ENCODE results near the gene NR2E3. TPM values are rescaled to one million over a fixed set of nuclear protein-coding genes. Genes with fewer than 3 reads are reported as not detected.
A peak's percentile ranks its signal among the peaks of the same experiment; 100 is the strongest.

NR2E3 gene
- total RNA-seq, 1 donor from 2014 or later: 0.20 TPM

DNA sequence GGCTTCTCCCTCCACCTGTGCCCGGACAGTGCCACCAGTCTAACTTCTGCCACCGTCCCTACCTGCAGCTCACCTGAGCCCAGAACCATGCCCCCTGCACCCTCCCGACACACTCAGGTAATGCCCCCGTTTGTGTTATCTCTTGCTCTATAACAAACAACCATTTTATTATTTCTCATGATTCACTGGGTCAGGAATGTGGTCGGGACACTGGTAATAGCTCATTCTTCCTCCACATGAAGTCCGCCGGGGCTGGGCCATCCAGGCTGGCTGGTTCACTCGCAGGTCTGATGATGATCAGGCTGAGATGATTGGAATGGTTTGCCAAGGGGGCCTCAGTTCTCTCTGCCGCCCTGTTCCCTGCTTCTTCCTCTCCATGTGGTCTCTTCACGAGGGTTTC is 20.3 kb upstream of the NR2E3 start:
- DNase-seq (ENCODE audit: low read depth in 2 of 2): peak; percentile 64 to 74

DNA sequence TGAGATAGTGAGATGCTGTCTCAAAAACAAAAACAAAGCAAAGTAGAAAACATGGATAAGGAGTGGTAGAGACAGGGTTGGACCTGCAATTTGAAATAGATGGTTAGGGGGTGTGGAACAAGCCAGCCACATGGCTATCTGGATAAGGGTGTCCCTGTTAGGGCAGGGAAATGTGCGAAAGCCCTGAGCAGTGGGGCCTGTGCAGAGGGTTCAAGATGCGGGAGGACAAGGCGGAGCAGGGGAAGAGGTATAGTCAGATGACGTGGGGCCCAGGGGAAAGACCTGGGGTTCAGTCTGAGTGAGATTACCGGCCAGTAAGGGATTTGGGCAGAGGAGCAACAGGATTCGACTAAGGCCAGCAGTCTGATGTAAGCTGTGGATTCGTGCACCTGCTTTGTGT is 18.4 kb upstream of the NR2E3 start:
- no peak for DNase-seq (ENCODE audit: low read depth in 2 of 2)

GRCh38 chr15:71792521-71792920 is 17.8 kb upstream of the NR2E3 start:
- peak; percentile 63 to 79 for DNase-seq (ENCODE audit: low read depth in 2 of 2)

- DNase-seq (ENCODE audit: low read depth in 2 of 2): no peak
Measured at GRCh38 chr15:71798641-71799040, 11.7 kb upstream of the NR2E3 start.

- DNase-seq (ENCODE audit: low read depth in 2 of 2): no peak
Measured at GRCh38 chr15:71800190-71800589, 10.2 kb upstream of the NR2E3 start.

- DNase-seq (ENCODE audit: low read depth in 2 of 2): peak; percentile 77 to 81
Measured at GRCh38 chr15:71800835-71801745, 9.3 kb upstream of the NR2E3 start.

DNA sequence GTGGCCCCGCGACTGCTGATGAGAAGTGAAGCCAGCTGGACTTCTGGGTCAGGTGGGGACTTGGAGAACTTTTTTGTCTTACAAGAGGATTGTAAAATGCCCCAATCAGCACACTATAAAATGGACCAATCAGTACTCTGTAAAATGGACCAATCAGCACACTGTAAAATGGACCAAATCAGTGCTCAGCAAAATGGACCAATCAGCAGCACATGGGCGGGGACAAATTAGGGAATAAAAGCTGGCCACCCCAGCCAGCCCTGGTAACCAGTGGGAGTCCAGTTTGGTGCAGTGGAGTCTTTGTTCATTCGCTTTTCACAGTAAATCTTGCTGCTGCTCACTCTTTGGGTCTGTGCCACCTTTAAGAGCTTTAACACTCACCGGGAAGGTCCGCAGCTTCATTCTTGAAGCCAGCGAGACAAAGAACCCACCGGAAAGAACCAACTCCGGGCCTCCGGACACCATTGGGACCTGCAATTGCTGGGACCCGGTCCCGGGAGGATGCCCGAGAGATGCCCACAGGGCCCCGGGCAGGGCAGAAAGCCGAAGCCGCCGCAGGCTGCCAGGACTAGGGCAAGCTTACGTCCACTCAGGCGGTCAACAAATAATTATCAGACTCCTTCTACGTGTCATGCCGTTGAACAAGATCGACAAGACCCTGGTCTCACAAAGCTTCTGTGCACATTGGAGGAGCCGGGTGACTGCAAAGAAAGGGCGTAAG is 8.3 kb upstream of the NR2E3 start:
- DNase-seq (ENCODE audit: low read depth in 2 of 2): no peak

DNA sequence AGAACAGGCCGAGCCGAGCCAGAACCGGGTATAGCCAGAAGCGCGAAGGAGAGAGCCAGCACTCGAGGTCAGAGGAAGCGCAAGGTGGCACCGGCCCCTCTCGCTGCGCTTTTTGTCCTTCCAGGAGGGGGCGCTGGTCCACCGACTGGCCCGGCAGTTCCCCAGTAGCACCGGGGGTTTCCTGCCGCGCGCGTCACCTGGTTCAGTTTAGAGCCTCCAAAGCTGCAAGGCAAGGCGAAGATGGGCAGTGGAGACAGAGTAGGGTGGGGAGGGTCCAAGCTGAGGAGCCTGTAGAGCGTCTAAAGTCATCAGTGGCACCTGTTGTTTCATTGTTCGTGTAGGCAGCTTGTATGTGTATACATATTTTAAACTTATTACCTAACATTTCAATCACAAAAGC is 7.6 kb upstream of the NR2E3 start:
- DNase-seq (ENCODE audit: low read depth in 2 of 2): no peak

DNA sequence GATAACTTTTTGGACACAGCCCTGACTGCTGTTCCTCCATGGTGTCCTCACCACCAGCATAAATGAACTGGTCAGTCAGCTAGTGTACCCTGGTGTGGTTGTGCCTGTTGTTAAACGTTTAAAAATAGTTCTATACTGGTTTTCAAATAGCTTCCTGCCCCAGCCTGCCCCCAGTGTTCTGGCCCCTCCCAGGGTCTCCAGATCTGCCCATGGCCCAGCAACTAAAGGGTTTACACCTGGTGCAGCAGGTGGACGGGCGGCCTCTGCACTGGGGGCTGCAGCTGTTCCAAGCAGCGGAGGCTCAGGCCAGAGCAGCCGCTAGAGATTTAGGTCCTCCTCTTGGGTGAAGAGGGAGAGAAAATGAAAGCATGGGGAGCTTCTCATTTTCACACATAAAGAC is 6.1 kb upstream of the NR2E3 start:
- DNase-seq (ENCODE audit: low read depth in 2 of 2): no peak

DNA sequence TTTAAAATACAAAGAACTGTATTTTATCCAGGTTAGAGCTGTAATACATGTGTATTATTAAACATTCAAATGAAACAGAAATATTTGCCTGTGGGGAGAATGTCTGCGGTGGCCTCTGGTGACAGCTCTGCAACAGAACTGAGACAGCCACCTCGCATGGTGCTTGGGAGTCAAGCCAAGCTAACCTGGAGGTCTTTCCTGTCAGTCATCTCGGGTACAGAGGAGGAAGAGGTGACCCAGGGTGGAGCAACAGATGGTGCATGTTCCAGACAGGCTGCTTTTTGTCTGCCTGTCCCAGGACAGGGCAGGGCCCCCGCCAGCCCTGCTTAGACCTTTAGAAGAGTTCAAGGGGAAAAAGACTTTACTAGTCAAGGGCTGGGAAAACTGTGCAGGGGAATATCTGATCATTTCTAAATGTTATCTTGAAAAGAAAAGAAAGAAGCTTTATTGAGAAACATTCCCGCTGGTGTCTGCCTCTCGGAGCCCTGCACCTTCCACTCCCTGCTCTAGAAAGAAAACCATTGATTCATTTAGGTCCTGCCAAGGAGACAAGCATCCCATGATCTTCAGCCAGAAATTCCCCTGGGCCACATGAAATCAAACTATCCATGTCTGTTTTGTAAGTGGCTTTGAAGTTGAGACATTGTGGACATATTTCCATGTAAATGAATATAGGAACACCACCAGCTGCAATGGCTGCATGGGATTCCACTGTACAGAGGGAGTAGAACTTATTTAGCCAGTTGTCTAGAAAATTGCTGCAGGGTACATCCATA is 5.5 kb upstream of the NR2E3 start:
- DNase-seq (ENCODE audit: low read depth in 2 of 2): peak in 1 of 2 donors; percentile 47

- DNase-seq (ENCODE audit: low read depth in 2 of 2): peak; percentile 21 to 39
Measured at GRCh38 chr15:71806452-71806931, 3.9 kb upstream of the NR2E3 start.

GRCh38 chr15:71807125-71807629 is 3.2 kb upstream of the NR2E3 start:
- DNase-seq (ENCODE audit: low read depth in 2 of 2): no peak

DNA sequence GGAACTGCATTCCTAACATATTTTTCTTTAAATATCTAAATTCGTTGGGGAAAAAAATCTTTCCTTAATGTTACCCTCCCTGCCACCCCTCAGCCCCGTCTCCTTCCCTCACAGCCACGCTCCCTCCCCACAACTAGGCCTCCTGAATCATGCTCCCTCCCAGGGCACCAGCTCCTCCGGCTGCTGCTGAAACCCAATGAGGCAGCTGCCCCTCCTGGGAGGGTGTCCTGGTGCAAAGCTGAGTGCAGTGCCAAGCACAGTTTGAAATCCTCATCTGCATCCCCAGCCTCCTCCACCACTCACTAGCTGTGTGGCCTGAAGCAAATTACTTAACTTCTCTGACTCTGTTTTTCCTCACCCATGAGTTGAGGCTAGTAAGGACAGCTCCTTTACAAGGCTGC is 2.7 kb upstream of the NR2E3 start:
- DNase-seq (ENCODE audit: low read depth in 2 of 2): no peak

- no peak for DNase-seq (ENCODE audit: low read depth in 2 of 2)
Measured at GRCh38 chr15:71808311-71809020, 1.9 kb upstream of the NR2E3 start.

DNA sequence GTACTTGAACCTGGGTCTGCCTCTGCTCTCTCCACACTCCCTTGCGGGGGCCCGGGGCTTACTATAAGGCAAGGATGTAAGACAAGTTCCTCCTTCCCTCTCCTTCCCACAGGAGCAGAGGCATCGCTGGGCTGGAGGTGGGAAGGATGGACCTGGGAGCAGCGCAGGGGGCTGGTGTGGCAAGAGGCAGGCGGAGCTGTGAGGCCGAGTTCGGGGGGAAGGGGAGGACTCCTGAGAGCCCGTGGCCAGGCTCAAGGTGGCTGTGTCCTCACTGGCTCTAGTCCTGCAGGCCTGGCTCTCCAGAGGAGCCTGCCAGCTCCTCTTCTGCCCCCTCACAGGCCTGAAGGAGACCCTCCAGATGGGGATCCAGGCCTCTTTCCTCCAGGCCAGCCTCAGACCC is 1.0 kb upstream of the NR2E3 start:
- DNase-seq (ENCODE audit: low read depth in 2 of 2): no peak

DNA sequence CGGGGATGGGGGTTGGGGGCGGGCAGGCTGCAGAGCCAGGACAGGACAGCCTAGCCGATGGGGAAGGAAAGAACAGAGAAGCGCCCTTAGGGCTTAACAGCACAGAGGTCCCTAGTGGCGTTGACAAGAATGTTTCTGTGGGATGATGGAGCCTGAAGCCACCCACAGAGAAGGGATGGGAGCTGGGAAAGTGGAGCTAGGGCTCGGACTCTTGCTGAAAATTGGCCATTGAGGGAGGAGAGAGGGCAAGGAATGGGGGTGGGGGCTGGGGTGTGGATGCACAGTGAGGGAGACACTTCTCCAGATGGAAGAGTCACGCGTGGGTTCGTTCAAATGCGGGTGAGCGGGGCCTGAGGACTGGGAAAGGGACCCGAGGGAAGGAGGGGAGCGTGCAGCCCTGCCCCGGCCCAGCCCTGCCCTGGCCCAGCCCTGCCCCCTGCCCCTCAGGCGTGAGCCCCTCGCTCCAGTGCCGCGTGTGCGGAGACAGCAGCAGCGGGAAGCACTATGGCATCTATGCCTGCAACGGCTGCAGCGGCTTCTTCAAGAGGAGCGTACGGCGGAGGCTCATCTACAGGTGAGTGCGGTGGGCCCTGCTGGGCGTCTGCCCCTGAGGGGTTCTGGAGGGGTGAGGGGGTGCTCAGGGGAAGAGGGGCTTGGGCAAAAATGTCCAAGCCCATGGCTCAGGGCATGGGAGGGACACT is 832 bp downstream of the NR2E3 start:
- DNase-seq (ENCODE audit: low read depth in 2 of 2): no peak

DNA sequence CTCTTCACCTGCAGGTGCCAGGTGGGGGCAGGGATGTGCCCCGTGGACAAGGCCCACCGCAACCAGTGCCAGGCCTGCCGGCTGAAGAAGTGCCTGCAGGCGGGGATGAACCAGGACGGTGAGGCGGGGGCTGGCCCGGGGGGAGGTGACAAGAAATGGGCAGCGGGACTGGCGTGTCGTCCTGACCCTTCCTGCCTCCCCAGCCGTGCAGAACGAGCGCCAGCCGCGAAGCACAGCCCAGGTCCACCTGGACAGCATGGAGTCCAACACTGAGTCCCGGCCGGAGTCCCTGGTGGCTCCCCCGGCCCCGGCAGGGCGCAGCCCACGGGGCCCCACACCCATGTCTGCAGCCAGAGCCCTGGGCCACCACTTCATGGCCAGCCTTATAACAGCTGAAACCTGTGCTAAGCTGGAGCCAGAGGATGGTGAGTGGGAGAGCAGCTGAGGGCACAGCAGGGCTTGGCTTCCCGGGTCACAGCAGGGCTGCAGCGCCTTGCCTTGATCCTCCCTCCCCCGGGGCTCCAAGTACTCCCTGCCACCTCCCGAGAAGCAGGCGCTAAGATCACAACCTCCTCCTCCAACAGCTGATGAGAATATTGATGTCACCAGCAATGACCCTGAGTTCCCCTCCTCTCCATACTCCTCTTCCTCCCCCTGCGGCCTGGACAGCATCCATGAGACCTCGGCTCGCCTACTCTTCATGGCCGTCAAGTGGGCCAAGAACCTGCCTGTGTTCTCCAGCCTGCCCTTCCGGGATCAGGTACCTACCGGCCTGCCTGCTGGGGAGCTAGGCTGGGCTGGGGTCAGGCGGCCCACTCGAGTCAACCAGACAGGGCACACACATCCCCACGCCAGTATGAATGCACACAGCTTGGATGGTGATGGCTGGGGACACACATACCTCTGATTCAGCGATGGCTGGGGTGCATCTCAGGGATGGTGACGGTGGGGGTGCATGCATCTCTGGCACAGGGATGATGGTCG is 1.7 kb downstream of the NR2E3 start:
- no peak for DNase-seq (ENCODE audit: low read depth in 2 of 2)

DNA sequence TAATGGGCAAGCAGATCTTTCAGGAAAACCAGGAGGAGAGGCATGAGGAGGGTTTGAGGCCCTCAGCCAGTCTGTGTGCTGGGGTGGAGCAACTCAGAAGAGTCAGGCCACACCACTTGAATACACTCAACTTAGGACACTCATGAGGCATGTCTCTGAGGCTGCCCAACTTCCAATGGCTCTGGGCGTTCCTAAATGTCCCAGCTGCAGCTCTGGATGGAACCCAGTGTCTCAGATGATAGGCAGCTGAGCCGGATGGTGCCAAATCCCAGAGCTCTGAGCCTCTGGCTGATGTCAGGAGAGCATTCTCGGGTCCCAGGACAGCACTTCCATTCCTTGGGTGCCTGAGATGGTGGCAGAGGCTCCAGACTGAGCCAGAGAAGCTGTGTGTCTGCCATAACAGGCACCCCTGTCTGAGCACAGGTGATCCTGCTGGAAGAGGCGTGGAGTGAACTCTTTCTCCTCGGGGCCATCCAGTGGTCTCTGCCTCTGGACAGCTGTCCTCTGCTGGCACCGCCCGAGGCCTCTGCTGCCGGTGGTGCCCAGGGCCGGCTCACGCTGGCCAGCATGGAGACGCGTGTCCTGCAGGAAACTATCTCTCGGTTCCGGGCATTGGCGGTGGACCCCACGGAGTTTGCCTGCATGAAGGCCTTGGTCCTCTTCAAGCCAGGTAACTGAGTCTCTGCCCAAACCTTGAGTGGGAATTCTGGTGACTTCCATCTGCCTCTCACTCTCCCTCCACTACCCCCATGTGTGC is 2.8 kb downstream of the NR2E3 start:
- DNase-seq (ENCODE audit: low read depth in 2 of 2): no peak

All from lung microvascular endothelial cell (primary cell).